Measurements from ENCODE around the gene C4BPA.

C4BPA gene

DNA sequence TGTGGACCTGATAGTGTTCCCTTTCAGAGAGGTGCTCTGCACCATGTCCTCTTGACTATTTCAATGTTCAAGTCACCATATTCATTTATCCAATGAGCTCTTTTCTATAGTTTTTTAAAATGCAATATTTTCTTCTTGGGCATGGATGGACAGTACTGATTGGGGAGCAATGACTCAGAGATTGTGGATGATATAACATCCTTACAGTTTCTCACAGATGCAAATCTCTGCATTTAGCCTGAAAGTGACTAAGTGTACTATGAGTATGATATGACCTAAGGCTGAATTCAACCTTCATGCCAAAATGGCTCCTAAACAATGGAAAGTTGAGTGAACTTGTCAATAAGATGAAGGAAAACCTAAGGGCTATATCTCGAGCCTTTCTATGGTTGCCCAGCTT is 36.5 kb downstream of the C4BPA start:
- peak in 1 of 2 donors; percentile 12 for DNase-seq
- Histone ChIP-seq H2AFZ (ENCODE audit: insufficient read depth, low read length, poor library complexity) (no peak overlapping the region), H3K23ac (ENCODE audit: low read length) (no peak overlapping the region), H3K79me1 (ENCODE audit: low read length) (no peaks in the 10 kb centered on the region), H2BK120ac (ENCODE audit: insufficient read depth, low read length, poor library complexity) (no peak overlapping the region), H2AK5ac (ENCODE audit: low read length) (no peak overlapping the region), H3K18ac (ENCODE audit: low read length) (no peak overlapping the region), H3K4me1 (ENCODE audit: control insufficient read depth in 1 of 2, insufficient read depth in 2 of 2, low read length in 2 of 2) (no peaks in the 10 kb centered on the region), H3K4me3 (ENCODE audit: low read depth, low read length) (no peak overlapping the region), H3K79me2 (ENCODE audit: control insufficient read depth, insufficient read depth, low read length, poor library complexity) (no peaks in the 10 kb centered on the region), H3K14ac (ENCODE audit: low read length) (no peak overlapping the region), H3K9me3 (ENCODE audit: insufficient read depth, low read depth, low read length) (no peaks in the 10 kb centered on the region), H4K91ac (ENCODE audit: low read depth, low read length) (no peak overlapping the region), H3K4ac (ENCODE audit: low read depth, low read length) (no peak overlapping the region), H4K12ac (ENCODE audit: low read depth, low read length) (no peak overlapping the region), H3K27ac (ENCODE audit: low read depth, low read length) (no peak overlapping the region), H2BK5ac (ENCODE audit: low read depth, low read length, poor library complexity) (no peak overlapping the region), H2BK12ac (ENCODE audit: low read length) (no peak overlapping the region), H3K9ac (ENCODE audit: low read length) (no peak overlapping the region), H3K4me2 (ENCODE audit: low read length) (no peak overlapping the region), H3K36me3 (ENCODE audit: control insufficient read depth in 1 of 2, insufficient read depth in 2 of 2, low read length in 2 of 2) (no peaks in the 10 kb centered on the region), H3K27me3 (ENCODE audit: insufficient read depth, low read length) (no peaks in the 10 kb centered on the region), H4K8ac (ENCODE audit: low read depth, low read length) (no peak overlapping the region)
- WGBS (ENCODE audit: extremely low coverage, insufficient coverage, insufficient read length), result no CpG with 5 or more reads among the region's 1 CpG

DNA sequence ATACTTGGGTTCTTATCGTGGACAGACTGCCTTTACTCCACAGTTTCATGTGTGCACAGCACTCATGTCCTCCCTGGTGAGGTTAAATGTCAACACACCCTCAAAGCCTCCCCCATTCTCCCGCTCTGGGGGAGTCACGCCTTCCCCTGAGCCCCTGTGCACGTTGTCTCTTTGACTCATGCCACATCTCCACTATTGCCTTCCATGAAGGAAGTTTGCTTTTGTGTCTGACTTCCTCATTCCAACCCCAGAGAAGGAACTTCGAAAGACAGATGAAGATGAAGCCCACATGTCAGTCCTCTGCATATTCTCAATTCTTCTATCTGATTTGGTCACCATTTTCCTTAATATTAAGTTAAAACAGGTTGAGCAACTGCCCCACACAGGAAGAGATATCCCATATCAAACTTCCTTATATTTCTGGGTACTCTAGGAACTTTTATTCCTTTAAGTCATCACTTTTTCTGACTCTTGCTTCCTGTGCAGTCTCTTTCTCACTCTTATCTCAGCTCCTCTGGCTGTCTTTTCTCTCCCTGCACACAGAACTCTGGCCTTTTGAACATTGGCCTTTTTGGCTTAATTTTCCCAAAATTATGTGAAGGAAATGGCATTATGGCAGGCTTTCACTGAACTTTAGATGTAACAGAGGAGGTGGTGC is 41.5 kb downstream of the C4BPA start:
- no peak overlapping the region for H3K4me2 ChIP-seq (ENCODE audit: low read length)
- peak in 1 of 2 donors; percentile 48 for DNase-seq
- no peak overlapping the region for H2AFZ ChIP-seq (ENCODE audit: insufficient read depth, low read length, poor library complexity)
- peak overlapping the region; percentile 39 for H3K4me3 ChIP-seq (ENCODE audit: low read depth, low read length)
- no peaks in the 10 kb centered on the region for H3K4me1 ChIP-seq (ENCODE audit: control insufficient read depth in 1 of 2, insufficient read depth in 2 of 2, low read length in 2 of 2)
- peak overlapping the region; percentile 66 for H3K23ac ChIP-seq (ENCODE audit: low read length)
- no peaks in the 10 kb centered on the region for H3K79me1 ChIP-seq (ENCODE audit: low read length)
- H2BK120ac ChIP-seq (ENCODE audit: insufficient read depth, low read length, poor library complexity), result no peak overlapping the region
- H3K9ac ChIP-seq (ENCODE audit: low read length), result peak overlapping the region; percentile 63
- H3K36me3 ChIP-seq (ENCODE audit: control insufficient read depth in 1 of 2, insufficient read depth in 2 of 2, low read length in 2 of 2), result no peaks in the 10 kb centered on the region
- H2BK5ac ChIP-seq (ENCODE audit: low read depth, low read length, poor library complexity), result no peak overlapping the region
- H3K4ac ChIP-seq (ENCODE audit: low read depth, low read length), result no peak overlapping the region
- WGBS (ENCODE audit: extremely low coverage, insufficient coverage, insufficient read length), result no CpG with 5 or more reads among the region's 5 CpGs
- H4K91ac ChIP-seq (ENCODE audit: low read depth, low read length), result no peak overlapping the region
- H3K79me2 ChIP-seq (ENCODE audit: control insufficient read depth, insufficient read depth, low read length, poor library complexity), result no peaks in the 10 kb centered on the region
- H2AK5ac ChIP-seq (ENCODE audit: low read length), result no peak overlapping the region
- no peak overlapping the region for H2BK12ac ChIP-seq (ENCODE audit: low read length)
- no peak overlapping the region for H4K8ac ChIP-seq (ENCODE audit: low read depth, low read length)
- no peak overlapping the region for H3K27ac ChIP-seq (ENCODE audit: low read depth, low read length)
- no peaks in the 10 kb centered on the region for H3K27me3 ChIP-seq (ENCODE audit: insufficient read depth, low read length)
- no peak overlapping the region for H3K14ac ChIP-seq (ENCODE audit: low read length)
- no peaks in the 10 kb centered on the region for H3K9me3 ChIP-seq (ENCODE audit: insufficient read depth, low read depth, low read length)
- H3K18ac ChIP-seq (ENCODE audit: low read length), result no peak overlapping the region
- H4K12ac ChIP-seq (ENCODE audit: low read depth, low read length), result no peak overlapping the region

DNA sequence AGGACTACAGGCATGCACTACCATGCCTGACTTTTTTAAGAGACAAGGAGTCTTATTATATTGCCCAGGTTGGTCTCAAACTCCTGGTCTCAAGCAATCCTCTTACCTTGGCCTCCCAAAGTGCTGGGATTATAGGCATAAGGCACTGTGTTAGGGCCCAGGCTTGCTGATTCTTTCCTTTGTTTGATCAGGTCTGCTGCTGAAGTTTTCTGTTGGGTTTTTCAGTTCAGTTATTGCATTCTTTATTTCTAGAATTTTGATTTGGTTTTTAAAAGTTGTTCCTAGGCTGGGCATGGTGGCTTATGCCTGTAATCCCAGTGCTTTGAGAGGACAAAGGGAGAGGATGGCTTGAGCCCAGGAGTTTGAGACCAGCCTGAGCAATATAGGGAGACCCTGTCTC is 47.9 kb downstream of the C4BPA start:
- DNase-seq, result no peak
- Histone ChIP-seq H3K79me1 (ENCODE audit: low read length) (no peaks in the 10 kb centered on the region), H3K14ac (ENCODE audit: low read length) (no peak overlapping the region), H3K27me3 (ENCODE audit: insufficient read depth, low read length) (no peaks in the 10 kb centered on the region), H3K9ac (ENCODE audit: low read length) (no peak overlapping the region), H3K4me2 (ENCODE audit: low read length) (no peak overlapping the region), H4K8ac (ENCODE audit: low read depth, low read length) (no peak overlapping the region), H3K79me2 (ENCODE audit: control insufficient read depth, insufficient read depth, low read length, poor library complexity) (no peaks in the 10 kb centered on the region), H2AK5ac (ENCODE audit: low read length) (no peak overlapping the region), H3K23ac (ENCODE audit: low read length) (no peak overlapping the region), H2BK120ac (ENCODE audit: insufficient read depth, low read length, poor library complexity) (no peak overlapping the region), H3K4me3 (ENCODE audit: low read depth, low read length) (no peak overlapping the region), H4K91ac (ENCODE audit: low read depth, low read length) (no peak overlapping the region), H4K12ac (ENCODE audit: low read depth, low read length) (no peak overlapping the region), H3K9me3 (ENCODE audit: insufficient read depth, low read depth, low read length) (peaks cover 3% of the 10 kb centered on the region), H3K36me3 (ENCODE audit: control insufficient read depth in 1 of 2, insufficient read depth in 2 of 2, low read length in 2 of 2) (no peaks in the 10 kb centered on the region), H3K27ac (ENCODE audit: low read depth, low read length) (no peak overlapping the region), H2AFZ (ENCODE audit: insufficient read depth, low read length, poor library complexity) (no peak overlapping the region), H2BK12ac (ENCODE audit: low read length) (no peak overlapping the region), H3K18ac (ENCODE audit: low read length) (no peak overlapping the region), H3K4ac (ENCODE audit: low read depth, low read length) (no peak overlapping the region), H3K4me1 (ENCODE audit: control insufficient read depth in 1 of 2, insufficient read depth in 2 of 2, low read length in 2 of 2) (no peaks in the 10 kb centered on the region), H2BK5ac (ENCODE audit: low read depth, low read length, poor library complexity) (no peak overlapping the region)

DNA sequence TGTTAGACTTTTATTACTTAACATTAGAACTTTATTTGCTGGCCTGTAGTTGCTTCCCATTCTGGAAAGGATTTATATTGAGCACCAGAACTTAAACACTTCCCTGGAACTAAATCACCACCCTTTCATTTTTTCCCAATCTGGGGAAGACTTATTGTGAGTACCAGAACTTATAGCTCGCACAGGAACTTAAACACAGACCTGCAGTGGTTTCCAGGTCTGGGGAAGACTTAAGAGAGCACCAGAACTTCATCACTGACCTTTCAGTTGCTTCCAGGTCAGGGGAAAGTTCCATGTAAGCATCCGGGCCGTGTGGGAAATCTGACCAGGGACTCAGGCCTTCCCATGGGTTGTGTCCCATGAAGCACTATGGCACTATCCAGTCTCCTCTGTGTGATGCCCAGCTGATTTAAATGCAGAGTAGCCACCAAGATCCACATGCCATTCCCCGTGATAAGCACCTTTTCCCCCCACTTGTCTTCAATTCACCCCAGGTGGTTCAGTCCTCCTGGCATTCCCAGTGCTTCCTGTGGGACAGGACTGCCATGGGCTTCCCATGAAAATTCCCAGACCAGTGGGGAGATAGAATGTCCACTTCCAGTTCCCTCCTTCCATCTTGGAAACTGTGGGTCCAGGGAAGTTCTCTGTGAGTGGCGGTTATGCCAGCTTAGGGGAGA is 48.9 kb downstream of the C4BPA start:
- H3K27ac ChIP-seq (ENCODE audit: low read depth, low read length), result no peak overlapping the region
- no peak overlapping the region for H4K91ac ChIP-seq (ENCODE audit: low read depth, low read length)
- WGBS (ENCODE audit: extremely low coverage, insufficient coverage, insufficient read length), result no CpG with 5 or more reads among the region's 5 CpGs
- no peak overlapping the region for H2BK5ac ChIP-seq (ENCODE audit: low read depth, low read length, poor library complexity)
- no peak overlapping the region for H3K4me3 ChIP-seq (ENCODE audit: low read depth, low read length)
- no peak overlapping the region for H4K8ac ChIP-seq (ENCODE audit: low read depth, low read length)
- no peak overlapping the region for H3K14ac ChIP-seq (ENCODE audit: low read length)
- no peaks in the 10 kb centered on the region for H3K36me3 ChIP-seq (ENCODE audit: control insufficient read depth in 1 of 2, insufficient read depth in 2 of 2, low read length in 2 of 2)
- H4K12ac ChIP-seq (ENCODE audit: low read depth, low read length), result no peak overlapping the region
- no peaks in the 10 kb centered on the region for H3K27me3 ChIP-seq (ENCODE audit: insufficient read depth, low read length)
- no peak overlapping the region for H2BK120ac ChIP-seq (ENCODE audit: insufficient read depth, low read length, poor library complexity)
- H3K9ac ChIP-seq (ENCODE audit: low read length), result no peak overlapping the region
- no peaks in the 10 kb centered on the region for H3K4me1 ChIP-seq (ENCODE audit: control insufficient read depth in 1 of 2, insufficient read depth in 2 of 2, low read length in 2 of 2)
- H3K4me2 ChIP-seq (ENCODE audit: low read length), result no peak overlapping the region
- DNase-seq, result no peak
- H3K18ac ChIP-seq (ENCODE audit: low read length), result no peak overlapping the region
- H3K79me1 ChIP-seq (ENCODE audit: low read length), result no peaks in the 10 kb centered on the region
- H3K79me2 ChIP-seq (ENCODE audit: control insufficient read depth, insufficient read depth, low read length, poor library complexity), result no peaks in the 10 kb centered on the region
- H3K9me3 ChIP-seq (ENCODE audit: insufficient read depth, low read depth, low read length), result peaks cover 5% of the 10 kb centered on the region
- H2AK5ac ChIP-seq (ENCODE audit: low read length), result no peak overlapping the region
- no peak overlapping the region for H2BK12ac ChIP-seq (ENCODE audit: low read length)
- H3K23ac ChIP-seq (ENCODE audit: low read length), result no peak overlapping the region
- no peak overlapping the region for H3K4ac ChIP-seq (ENCODE audit: low read depth, low read length)
- H2AFZ ChIP-seq (ENCODE audit: insufficient read depth, low read length, poor library complexity), result no peak overlapping the region

All from trophoblast cell (in vitro differentiated cells and primary cell).